ENCODE measurements around the gene ARCN1.

- no peak for TF ChIP-seq CTCF (IDR thresholded peaks at IDR 0.05; ENCODE audit: poor library complexity, severe bottlenecking)
- no peak for TF ChIP-seq EZH2 (IDR thresholded peaks at IDR 0.05; ENCODE audit: borderline replicate concordance, insufficient read depth, low read length, poor library complexity, severe bottlenecking)
- no peak for TF ChIP-seq RAD21 (conservative IDR thresholded peaks at IDR 0.05)
- no peak for TF ChIP-seq POLR2AphosphoS5 (IDR thresholded peaks at IDR 0.05)
- no peak for TF ChIP-seq EP300 (conservative IDR thresholded peaks at IDR 0.05; ENCODE audit: poor library complexity, severe bottlenecking)
- TF ChIP-seq TAF1 (IDR thresholded peaks at IDR 0.05; ENCODE audit: low read depth), result no peak
- no peak for TF ChIP-seq MXI1 (conservative IDR thresholded peaks at IDR 0.05; ENCODE audit: poor library complexity, severe bottlenecking)
Measured at GRCh38 chr11:118533769-118534729, 38.2 kb upstream of the ARCN1 start.
